Hepatocyte (in vitro differentiated cells): ENCODE results near the gene SIRT7. TPM values are rescaled to one million over a fixed set of nuclear protein-coding genes. Genes with fewer than 3 reads are reported as not detected.

ENCODE experiments used
- DNase-seq: peaks from one replicate; pipeline ENCODE4 v3.0.0-alpha.2; 2016; ENCODE audit warnings: low spot score
- H2AFZ ChIP-seq: fragments of 200-600 bp; sonication (generic); 2 replicates; pipeline ENCODE4 v1.6.0; 2016; ENCODE audit warnings: antibody characterized with exemption, mild to moderate bottlenecking
- H3K27ac ChIP-seq: fragments of 200-600 bp; sonication (generic); 2 replicates; pipeline ENCODE4 v1.5.1; 2016; ENCODE audit warnings: mild to moderate bottlenecking
- H3K27me3 ChIP-seq: fragments of 200-600 bp; sonication (generic); 2 replicates; pipeline ENCODE4 v1.6.1; 2016
- H3K36me3 ChIP-seq: fragments of 200-600 bp; sonication (generic); replicated peaks from 2 replicates; pipeline ENCODE4 v1.5.1; 2016; ENCODE audit warnings: low read depth; ENCODE audit not compliant: insufficient read depth
- H3K4me1 ChIP-seq: fragments of 200-600 bp; sonication (generic); 2 replicates; pipeline ENCODE4 v1.5.1; 2016; ENCODE audit warnings: mild to moderate bottlenecking, moderate library complexity; ENCODE audit not compliant: insufficient read depth
- H3K4me2 ChIP-seq: fragments of 200-600 bp; sonication (generic); 2 replicates; pipeline ENCODE4 v1.6.0; 2016
- H3K4me3 ChIP-seq: fragments of 200-600 bp; sonication (generic); 2 replicates; pipeline ENCODE4 v1.5.1; 2016; ENCODE audit warnings: mild to moderate bottlenecking
- H3K79me2 ChIP-seq: fragments of 200-600 bp; sonication (generic); 2 replicates; pipeline ENCODE4 v1.6.0; 2017; ENCODE audit warnings: mild to moderate bottlenecking
- H3K9me2 ChIP-seq: fragments of 200-600 bp; sonication (generic); replicated peaks from 2 replicates; pipeline ENCODE4 v1.6.0; 2017; ENCODE audit warnings: mild to moderate bottlenecking; ENCODE audit not compliant: insufficient read depth
- H3K9me3 ChIP-seq: fragments of 200-600 bp; sonication (generic); 2 replicates; pipeline ENCODE4 v1.5.1; 2016; ENCODE audit warnings: low read depth, mild to moderate bottlenecking
- H4K20me1 ChIP-seq: fragments of 200-600 bp; sonication (generic); 2 replicates; pipeline ENCODE4 v1.6.0; 2016; ENCODE audit warnings: mild to moderate bottlenecking; ENCODE audit not compliant: insufficient read depth, poor library complexity, severe bottlenecking
- CTCF ChIP-seq: fragments of 200-600 bp; sonication (generic); IDR thresholded peaks from 2 replicates; pipeline ENCODE4 v1.5.1; 2016; ENCODE audit warnings: antibody characterized with exemption, mild to moderate bottlenecking; ENCODE audit not compliant: poor library complexity
- EZH2 ChIP-seq: fragments of 200-600 bp; sonication (generic); IDR thresholded peaks from 2 replicates; pipeline ENCODE4 v1.6.1; 2016; ENCODE audit warnings: antibody characterized with exemption, mild to moderate bottlenecking, borderline replicate concordance
- EZH2phosphoT487 ChIP-seq: fragments of 200-600 bp; sonication (generic); IDR thresholded peaks from one replicate; pipeline ENCODE4 v1.6.1; 2018; ENCODE audit warnings: antibody characterized with exemption, mild to moderate bottlenecking, low read depth, moderate library complexity; ENCODE audit not compliant: unreplicated experiment, severe bottlenecking
- WGBS: methylation state at CpG from one replicate; pipeline ENCODE4 v1.1.6; 2016; ENCODE audit warnings: low lambda C conversion rate; ENCODE audit errors: missing lambda C conversion rate; 5-methylcytosine and 5-hydroxymethylcytosine counted together
- polyA plus RNA-seq: library from polyadenylated mRNA; unstranded; fragments of >200 nt; fragmentation: Nextera tagmentation; extraction: Ambion mirVana; gene quantifications from 2 replicates; pipeline ENCODE4 v1.2.1, GENCODE V29; 2016
- total RNA-seq: library from RNA; depleted of rRNA; stranded (reverse); fragments of >200 nt; gene quantifications from 2 replicates; pipeline ENCODE4 v1.2.3, GENCODE V29; 2014

SIRT7 gene
- total and polyA plus RNA-seq, 2 experiments from 2014 or later, result 16.5 to 35.2 TPM

DNA sequence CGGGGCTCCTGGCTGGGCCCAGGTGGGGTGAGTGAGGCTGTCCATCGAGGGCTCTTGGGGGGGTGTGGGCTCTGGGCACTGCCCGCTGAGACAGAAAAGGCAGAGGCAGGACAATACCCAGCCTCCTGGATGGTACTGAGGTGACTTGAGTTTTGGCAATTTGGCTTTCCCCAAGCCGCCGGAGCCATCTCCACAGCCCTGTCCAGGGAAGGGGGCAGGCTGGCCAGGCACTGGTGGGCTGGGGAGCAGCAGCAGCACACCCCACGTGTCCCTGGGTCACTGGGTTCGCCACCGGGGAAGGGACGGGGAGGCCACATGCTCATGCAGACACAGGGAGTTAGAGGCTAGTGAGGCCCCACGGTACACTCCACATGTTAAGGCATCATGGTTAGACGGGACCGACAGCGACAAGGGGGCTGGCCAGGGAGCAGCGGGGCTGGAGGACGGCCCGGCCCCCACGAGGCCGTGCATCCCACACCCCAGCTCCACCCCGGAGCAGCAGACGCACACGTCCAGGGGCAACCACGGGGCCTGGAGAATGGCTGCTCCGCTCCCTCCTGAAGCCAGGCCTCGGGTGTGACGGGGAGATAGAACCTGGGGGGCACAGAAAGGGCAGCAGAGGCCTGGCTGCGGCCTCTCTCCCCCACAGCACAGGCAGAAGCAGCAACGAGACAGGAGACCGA lies 49.8 kb downstream of the SIRT7 start:
- WGBS, result 80% methylated on average over 19 of the region's 28 CpGs
- DNase-seq, result no peak
- peak overlapping the region; percentile 99 for H3K27ac ChIP-seq
- no peak overlapping the region for H3K4me3 ChIP-seq
- H3K4me1 ChIP-seq, result peaks cover 52% of the 10 kb centered on the region
- no peaks in the 10 kb centered on the region for H3K27me3 ChIP-seq
- TF ChIP-seq EZH2 (no peak), CTCF (no peak), EZH2phosphoT487 (no peak)
- no peaks in the 10 kb centered on the region for H3K9me2 ChIP-seq
- no peaks in the 10 kb centered on the region for H3K36me3 ChIP-seq
- no peaks in the 10 kb centered on the region for H3K9me3 ChIP-seq
- peaks cover 62% of the 10 kb centered on the region for H3K79me2 ChIP-seq
- H2AFZ ChIP-seq, result no peak overlapping the region
- H3K4me2 ChIP-seq, result peak overlapping the region; percentile 96
- peaks cover 28% of the 10 kb centered on the region for H4K20me1 ChIP-seq

- Histone ChIP-seq H3K27ac (peak overlapping the region; percentile 99), H4K20me1 (peaks cover 28% of the 10 kb centered on the region)
- DNase-seq, result peak; percentile 69
These were observed 50.6 kb downstream of the SIRT7 start for GRCh38 chr17:81867170-81867990.

GRCh38 chr17:81866440-81867169 lies 51.4 kb downstream of the SIRT7 start:
- WGBS, result 90% methylated on average over 18 of the region's 18 CpGs
- no peak for DNase-seq
- Histone ChIP-seq H3K4me2 (peak overlapping the region; percentile 96), H3K36me3 (no peaks in the 10 kb centered on the region), H3K79me2 (peaks cover 62% of the 10 kb centered on the region), H3K27me3 (no peaks in the 10 kb centered on the region), H3K9me3 (no peaks in the 10 kb centered on the region), H3K4me1 (peaks cover 56% of the 10 kb centered on the region), H2AFZ (no peak overlapping the region), H4K20me1 (peaks cover 28% of the 10 kb centered on the region), H3K4me3 (no peak overlapping the region), H3K9me2 (no peaks in the 10 kb centered on the region), H3K27ac (peak overlapping the region; percentile 99)
- TF ChIP-seq EZH2, result no peak
- TF ChIP-seq EZH2phosphoT487, result no peak
- no peak for TF ChIP-seq CTCF

More at GRCh38 chr17:81867170-81867990, 50.6 kb downstream of the SIRT7 start:
- WGBS, result 58% methylated on average over 23 of the region's 23 CpGs
- H3K4me2 ChIP-seq, result peak overlapping the region; percentile 96
- no peaks in the 10 kb centered on the region for H3K9me3 ChIP-seq
- peaks cover 56% of the 10 kb centered on the region for H3K4me1 ChIP-seq
- H3K4me3 ChIP-seq, result no peak overlapping the region
- H3K36me3 ChIP-seq, result no peaks in the 10 kb centered on the region
- TF ChIP-seq EZH2phosphoT487 (no peak), EZH2 (no peak), CTCF (no peak)
- H2AFZ ChIP-seq, result no peak overlapping the region
- no peaks in the 10 kb centered on the region for H3K27me3 ChIP-seq
- H3K79me2 ChIP-seq, result peaks cover 62% of the 10 kb centered on the region
- no peaks in the 10 kb centered on the region for H3K9me2 ChIP-seq
